GM23338 (cell line): ENCODE measurements around the gene TRIM61.

Experiments used
- CREB1 ChIP-seq: fragments of 250-450 bp; sonication (Bioruptor Pico); IDR thresholded peaks from 2 replicates; pipeline ENCODE4 v1.5.0; 2020; ENCODE audit warnings: low read depth, mild to moderate bottlenecking, moderate library complexity
- ETS1 ChIP-seq: IDR thresholded peaks from 2 replicates; pipeline ENCODE4 v1.6.1; 2016; ENCODE audit warnings: antibody characterized with exemption
- EZH2 ChIP-seq: fragments of 200-600 bp; sonication (generic); IDR thresholded peaks from one replicate; pipeline ENCODE4 v1.8.0; 2017; ENCODE audit warnings: antibody characterized with exemption, mild to moderate bottlenecking, low read depth; ENCODE audit not compliant: unreplicated experiment
- EZH2phosphoT487 ChIP-seq: fragments of 200-600 bp; sonication (generic); IDR thresholded peaks from one replicate; pipeline ENCODE4 v1.8.1; 2018; ENCODE audit warnings: antibody characterized with exemption; ENCODE audit not compliant: unreplicated experiment
- JUNB ChIP-seq: IDR thresholded peaks from one replicate; pipeline ENCODE4 v1.6.1; 2016; ENCODE audit warnings: antibody characterized with exemption; ENCODE audit not compliant: unreplicated experiment
- NANOG ChIP-seq: IDR thresholded peaks from 2 replicates; pipeline ENCODE4 v1.6.1; 2016; ENCODE audit warnings: antibody characterized with exemption, borderline replicate concordance
- POLR2AphosphoS5 ChIP-seq: IDR thresholded peaks from 2 replicates; pipeline ENCODE4 v1.6.1; 2016; ENCODE audit warnings: antibody characterized with exemption, low read depth
- REST ChIP-seq: IDR thresholded peaks from one replicate; pipeline ENCODE4 v1.6.1; 2018; ENCODE audit warnings: antibody characterized with exemption; ENCODE audit not compliant: unreplicated experiment
- STAT1 ChIP-seq: IDR thresholded peaks from one replicate; pipeline ENCODE4 v1.6.1; 2016; ENCODE audit warnings: antibody characterized with exemption; ENCODE audit not compliant: unreplicated experiment
- ZNF114 ChIP-seq: fragments of 250-450 bp; sonication (Bioruptor Pico); IDR thresholded peaks from 2 replicates; pipeline ENCODE4 v1.5.0; 2020; ENCODE audit warnings: mild to moderate bottlenecking, moderate library complexity
- ZNF331 ChIP-seq: fragments of 250-450 bp; sonication (Bioruptor Pico); IDR thresholded peaks from 2 replicates; pipeline ENCODE4 v1.5.0; 2020; ENCODE audit warnings: low read depth, mild to moderate bottlenecking, moderate library complexity
- ZNF462 ChIP-seq: fragments of 250-450 bp; sonication (Bioruptor Pico); IDR thresholded peaks from 2 replicates; pipeline ENCODE4 v1.5.0; 2020; ENCODE audit warnings: mild to moderate bottlenecking, moderate library complexity
- TF ChIP-seq, protein P1 (sequence below), 2 experiments: fragments of 200-600 bp in 1 of 2; sonication (generic) in 1 of 2; conservative IDR thresholded peaks; 2 replicates each; pipeline versions ENCODE4 v1.5.1 to v1.6.1; 2016 to 2017; ENCODE audit warnings: antibody characterized with exemption in 2 of 2, low read depth in 2 of 2, mild to moderate bottlenecking in 2 of 2, moderate library complexity in 1 of 2

GRCh38 chr4:165006456-165006855 lies 29.0 kb upstream of the TRIM61 start:
- TF ChIP-seq EZH2 (no peak), POLR2AphosphoS5 (no peak), STAT1 (no peak), JUNB (no peak), REST (no peak), EZH2phosphoT487 (no peak), ETS1 (no peak), ZNF331 (CRISPR knock-in tag) (no peak), NANOG (no peak), ZNF114 (CRISPR knock-in tag) (no peak), CREB1 (CRISPR knock-in tag) (no peak), ZNF462 (CRISPR knock-in tag) (no peak)
- TF ChIP-seq, protein P1, sequence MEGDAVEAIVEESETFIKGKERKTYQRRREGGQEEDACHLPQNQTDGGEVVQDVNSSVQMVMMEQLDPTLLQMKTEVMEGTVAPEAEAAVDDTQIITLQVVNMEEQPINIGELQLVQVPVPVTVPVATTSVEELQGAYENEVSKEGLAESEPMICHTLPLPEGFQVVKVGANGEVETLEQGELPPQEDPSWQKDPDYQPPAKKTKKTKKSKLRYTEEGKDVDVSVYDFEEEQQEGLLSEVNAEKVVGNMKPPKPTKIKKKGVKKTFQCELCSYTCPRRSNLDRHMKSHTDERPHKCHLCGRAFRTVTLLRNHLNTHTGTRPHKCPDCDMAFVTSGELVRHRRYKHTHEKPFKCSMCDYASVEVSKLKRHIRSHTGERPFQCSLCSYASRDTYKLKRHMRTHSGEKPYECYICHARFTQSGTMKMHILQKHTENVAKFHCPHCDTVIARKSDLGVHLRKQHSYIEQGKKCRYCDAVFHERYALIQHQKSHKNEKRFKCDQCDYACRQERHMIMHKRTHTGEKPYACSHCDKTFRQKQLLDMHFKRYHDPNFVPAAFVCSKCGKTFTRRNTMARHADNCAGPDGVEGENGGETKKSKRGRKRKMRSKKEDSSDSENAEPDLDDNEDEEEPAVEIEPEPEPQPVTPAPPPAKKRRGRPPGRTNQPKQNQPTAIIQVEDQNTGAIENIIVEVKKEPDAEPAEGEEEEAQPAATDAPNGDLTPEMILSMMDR (conservative IDR thresholded peaks at IDR 0.05; ENCODE audit: low read depth in 2 of 2), result no peak
